Measurements from ENCODE around the gene KDM6A.
"Not testable (repeated sequence)": the region's sequence is repeated elsewhere in the genome, so short reads cannot be mapped to it uniquely, and the experiment has no call there.

KDM6A gene

DNA sequence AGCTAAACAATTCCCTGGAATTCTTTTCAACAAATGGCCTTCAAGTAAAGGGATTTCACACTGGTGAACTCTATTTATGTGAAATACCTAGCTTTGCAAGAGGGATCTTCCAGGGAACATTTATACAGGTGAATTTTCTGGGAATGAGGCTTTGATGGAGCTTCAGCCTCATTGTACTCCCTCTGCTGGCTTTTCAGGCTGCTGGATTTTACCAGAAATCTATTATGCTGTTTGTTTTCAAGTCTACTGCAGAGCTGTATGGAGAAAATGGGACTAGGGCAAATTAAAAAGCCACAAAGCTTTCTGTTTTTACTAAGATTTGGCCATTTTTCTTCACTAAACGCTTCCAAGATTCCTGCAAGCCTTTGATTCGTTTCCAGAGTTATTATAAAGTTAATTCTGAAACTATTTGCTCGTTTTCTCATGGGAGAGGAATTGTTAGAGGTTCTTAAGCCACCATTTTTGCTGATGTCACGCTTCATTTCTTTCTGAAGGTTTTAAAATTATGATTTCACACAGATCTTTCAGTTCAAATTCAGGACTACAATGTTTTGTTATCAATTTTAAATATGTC lies 31.6 kb downstream of the KDM6A start:
- Mint-ChIP-seq H3K4me1 (peaks cover 55% of the 10 kb centered on the region), H3K9me3 (peaks cover 2% of the 10 kb centered on the region), H3K36me3 (peaks cover 6% of the 10 kb centered on the region), H3K27ac (peak overlapping the region; percentile 71), H3K4me3 (peak overlapping the region; percentile 52), H3K27me3 (no peaks in the 10 kb centered on the region)
- ATAC-seq: no peak

DNA sequence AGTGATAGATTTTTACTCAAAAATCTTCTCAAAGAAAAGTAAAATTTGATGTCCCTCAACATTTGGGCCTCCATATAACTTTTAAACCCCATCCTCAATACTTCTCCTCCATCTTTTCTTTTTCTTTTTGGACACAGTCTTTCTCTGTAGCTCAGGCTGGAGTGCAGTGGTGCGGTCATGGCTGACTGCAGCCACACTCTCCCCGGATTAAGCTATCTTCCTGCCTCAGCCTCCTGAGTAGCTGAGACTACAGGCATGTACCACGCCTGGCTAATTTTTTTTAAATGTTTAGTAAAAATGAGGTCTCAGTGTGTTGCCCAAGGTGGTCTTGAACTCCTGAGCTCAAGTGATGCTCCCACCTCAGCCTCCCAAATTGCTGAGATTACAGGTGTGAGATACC lies 33.1 kb downstream of the KDM6A start:
- Mint-ChIP-seq H3K36me3 (peaks cover 6% of the 10 kb centered on the region), H3K4me1 (peaks cover 49% of the 10 kb centered on the region), H3K4me3 (peak overlapping the region; percentile 60), H3K27me3 (no peaks in the 10 kb centered on the region), H3K9me3 (peaks cover 2% of the 10 kb centered on the region), H3K27ac (peak overlapping the region; percentile 89)
- peak; percentile 51 for ATAC-seq

DNA sequence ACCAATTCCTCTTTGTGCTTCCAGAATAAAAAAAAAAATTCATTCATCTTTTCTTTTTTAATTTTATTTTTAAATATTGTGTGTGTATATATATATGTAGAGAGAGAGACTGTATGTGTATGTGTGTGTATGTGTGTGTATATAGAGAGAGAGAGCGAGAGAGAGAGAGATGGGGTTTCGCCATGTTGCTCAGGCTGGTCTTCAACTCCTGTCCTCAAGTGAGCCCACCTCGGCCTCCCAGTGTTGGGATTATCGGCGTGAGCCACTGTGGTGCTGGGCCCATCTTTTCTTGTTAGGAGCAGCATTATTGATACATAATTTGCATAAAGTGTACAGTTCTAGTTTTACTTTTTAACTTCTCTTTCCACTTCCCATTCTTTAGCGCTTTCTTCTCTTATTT lies 33.6 kb downstream of the KDM6A start:
- ATAC-seq: no peak
- H3K4me3 Mint-ChIP-seq: peak overlapping the region; percentile 75

DNA sequence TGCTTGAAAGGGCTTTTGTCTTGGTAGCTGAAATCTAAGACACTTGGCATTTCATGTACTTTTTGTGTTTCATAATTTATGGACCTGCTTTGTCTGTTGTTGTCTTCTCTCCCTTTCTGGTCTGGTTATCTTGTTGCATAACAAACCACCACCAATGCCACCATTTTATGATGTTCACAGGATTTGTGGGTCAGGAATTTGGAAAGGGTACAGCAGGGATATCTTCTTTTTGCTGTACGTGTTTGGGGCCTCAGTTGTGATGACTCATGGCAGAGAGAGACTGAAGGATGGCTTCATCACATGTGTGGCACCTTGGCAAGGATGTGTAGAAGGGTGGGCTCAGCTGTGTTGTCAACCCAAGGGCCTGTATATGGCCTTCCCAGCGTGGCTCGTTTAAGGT lies 35.2 kb downstream of the KDM6A start:
- no peak for ATAC-seq
- Mint-ChIP-seq H3K27me3 (no peaks in the 10 kb centered on the region), H3K4me1 (peaks cover 48% of the 10 kb centered on the region), H3K9me3 (peaks cover 2% of the 10 kb centered on the region), H3K27ac (peak overlapping the region; percentile 89), H3K36me3 (peaks cover 5% of the 10 kb centered on the region), H3K4me3 (no peak overlapping the region)

More for the DNA sequence above, 33.6 kb downstream of the KDM6A start:
- Mint-ChIP-seq H3K36me3 (peaks cover 6% of the 10 kb centered on the region), H3K27me3 (no peaks in the 10 kb centered on the region), H3K9me3 (peaks cover 2% of the 10 kb centered on the region), H3K4me1 (peaks cover 49% of the 10 kb centered on the region), H3K27ac (peak overlapping the region; percentile 89)

DNA sequence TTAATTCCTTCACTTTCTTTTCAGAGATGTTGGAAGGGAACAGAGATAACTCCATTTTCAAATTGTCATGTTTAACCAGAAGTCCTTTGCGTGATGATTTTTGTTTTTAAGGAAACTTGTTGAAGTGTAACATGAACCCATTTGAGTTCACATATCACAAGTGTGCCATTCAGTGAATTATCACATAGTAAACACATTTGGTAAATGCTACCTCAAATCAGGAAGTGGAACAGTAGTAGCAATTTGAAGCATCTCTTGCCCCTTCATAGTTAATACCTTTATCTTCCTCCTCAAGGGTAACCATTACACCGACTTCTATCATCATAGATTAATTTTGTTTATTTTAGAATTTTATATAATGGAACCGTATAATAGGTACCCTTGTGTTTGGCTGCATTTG lies 35.8 kb downstream of the KDM6A start:
- H3K4me3 Mint-ChIP-seq: no peak overlapping the region

DNA sequence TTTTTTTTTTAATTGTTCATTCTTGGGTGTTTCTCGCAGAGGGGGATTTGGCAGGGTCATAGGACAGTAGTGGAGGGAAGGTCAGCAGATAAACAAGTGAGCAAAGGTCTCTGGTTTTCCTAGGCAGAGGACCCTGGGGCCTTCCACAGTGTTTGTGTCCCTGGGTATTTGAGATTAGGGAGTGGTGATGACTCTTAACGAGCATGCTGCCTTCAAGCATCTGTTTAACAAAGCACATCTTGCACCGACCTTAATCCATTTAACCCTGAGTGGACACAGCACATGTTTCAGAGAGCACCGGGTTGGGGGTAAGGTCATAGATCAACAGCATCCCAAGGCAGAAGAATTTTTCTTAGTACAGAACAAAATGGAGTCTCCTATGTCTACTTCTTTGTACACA lies 37.5 kb downstream of the KDM6A start:
- H3K36me3 Mint-ChIP-seq, ATAC-seq, H3K27ac Mint-ChIP-seq, H3K9me3 Mint-ChIP-seq, H3K4me3 Mint-ChIP-seq, H3K27me3 Mint-ChIP-seq: not testable (repeated sequence)
- H3K4me1 Mint-ChIP-seq: peaks cover 46% of the 10 kb centered on the region

More for the DNA sequence above, 35.8 kb downstream of the KDM6A start:
- ATAC-seq: peak; percentile 47
- peaks cover 44% of the 10 kb centered on the region for H3K4me1 Mint-ChIP-seq
- peak overlapping the region; percentile 89 for H3K27ac Mint-ChIP-seq
- H3K36me3 Mint-ChIP-seq: no peaks in the 10 kb centered on the region
- no peaks in the 10 kb centered on the region for H3K27me3 Mint-ChIP-seq
- H3K9me3 Mint-ChIP-seq: no peaks in the 10 kb centered on the region

DNA sequence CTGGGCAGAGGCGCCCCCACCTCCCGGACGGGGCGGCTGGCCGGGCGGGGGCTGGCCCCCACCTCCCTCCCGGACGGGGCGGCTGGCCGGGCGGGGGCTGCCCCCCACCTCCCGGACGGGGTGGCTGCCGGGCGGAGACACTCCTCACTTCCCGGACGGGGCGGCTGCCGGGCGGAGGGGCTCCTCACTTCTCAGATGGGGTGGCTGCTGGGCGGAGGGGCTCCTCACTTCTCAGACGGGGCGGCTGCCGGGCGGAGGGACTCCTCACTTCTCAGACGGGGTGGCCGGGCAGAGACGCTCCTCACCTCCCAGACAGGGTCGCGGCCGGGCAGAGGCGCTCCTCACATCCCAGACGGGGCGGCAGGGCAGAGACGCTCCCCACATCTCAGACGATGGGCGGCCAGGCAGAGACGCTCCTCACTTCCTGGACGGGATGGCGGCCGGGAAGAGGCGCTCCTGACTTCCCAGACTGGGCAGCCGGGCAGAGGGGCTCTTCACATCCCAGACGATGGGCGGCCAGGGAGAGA lies 38.1 kb downstream of the KDM6A start:
- not testable (repeated sequence) for H3K36me3 Mint-ChIP-seq

DNA sequence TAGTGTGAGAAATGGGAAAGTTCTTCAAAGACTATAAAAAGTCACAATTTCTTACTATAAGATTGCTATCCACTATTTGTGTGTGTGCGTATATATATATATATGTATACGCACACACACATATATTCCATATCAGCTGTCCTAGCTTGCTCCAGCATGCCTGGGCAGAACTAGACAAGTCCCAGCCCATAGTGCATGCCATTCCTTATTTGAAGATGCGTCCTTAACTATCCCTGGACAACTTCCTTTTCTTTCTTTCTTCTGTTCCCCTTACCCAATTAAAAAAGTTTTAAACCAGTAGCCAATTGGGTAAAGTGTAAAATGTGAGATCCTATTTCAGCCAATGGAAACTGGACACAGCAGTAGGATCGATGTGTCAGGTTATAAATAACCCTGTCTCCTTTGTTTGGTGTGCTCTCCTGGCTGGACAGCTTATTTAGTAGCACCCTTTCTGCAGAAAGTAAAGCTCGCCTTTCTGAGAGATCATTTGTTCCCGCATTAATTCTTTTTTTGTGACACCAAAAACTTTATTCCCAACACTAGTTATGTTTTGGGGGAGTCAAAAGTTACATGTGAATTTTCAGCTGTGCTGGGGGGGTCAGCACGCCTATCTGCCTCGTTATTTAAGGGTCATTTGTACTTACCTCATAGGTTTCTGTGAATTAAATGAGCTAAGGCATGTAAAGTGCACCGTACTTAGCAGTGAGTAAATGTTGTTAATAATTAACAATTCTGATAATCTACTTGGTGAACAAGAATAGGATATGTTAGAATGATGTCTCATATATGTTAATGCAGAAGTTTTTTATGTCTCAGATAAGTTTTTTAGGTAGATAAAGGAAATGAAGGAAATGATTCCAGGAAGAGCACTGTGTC lies 40.9 kb downstream of the KDM6A start:
- Mint-ChIP-seq H3K9me3 (no peaks in the 10 kb centered on the region), H3K27ac (no peak overlapping the region), H3K4me1 (peaks cover 23% of the 10 kb centered on the region), H3K36me3 (no peaks in the 10 kb centered on the region), H3K27me3 (no peaks in the 10 kb centered on the region), H3K4me3 (no peak overlapping the region)
- no peak for ATAC-seq

More for the DNA sequence above, 38.1 kb downstream of the KDM6A start:
- not testable (repeated sequence) for H3K4me3 Mint-ChIP-seq, H3K9me3 Mint-ChIP-seq, ATAC-seq, H3K27ac Mint-ChIP-seq, H3K27me3 Mint-ChIP-seq
- H3K4me1 Mint-ChIP-seq: peaks cover 41% of the 10 kb centered on the region

DNA sequence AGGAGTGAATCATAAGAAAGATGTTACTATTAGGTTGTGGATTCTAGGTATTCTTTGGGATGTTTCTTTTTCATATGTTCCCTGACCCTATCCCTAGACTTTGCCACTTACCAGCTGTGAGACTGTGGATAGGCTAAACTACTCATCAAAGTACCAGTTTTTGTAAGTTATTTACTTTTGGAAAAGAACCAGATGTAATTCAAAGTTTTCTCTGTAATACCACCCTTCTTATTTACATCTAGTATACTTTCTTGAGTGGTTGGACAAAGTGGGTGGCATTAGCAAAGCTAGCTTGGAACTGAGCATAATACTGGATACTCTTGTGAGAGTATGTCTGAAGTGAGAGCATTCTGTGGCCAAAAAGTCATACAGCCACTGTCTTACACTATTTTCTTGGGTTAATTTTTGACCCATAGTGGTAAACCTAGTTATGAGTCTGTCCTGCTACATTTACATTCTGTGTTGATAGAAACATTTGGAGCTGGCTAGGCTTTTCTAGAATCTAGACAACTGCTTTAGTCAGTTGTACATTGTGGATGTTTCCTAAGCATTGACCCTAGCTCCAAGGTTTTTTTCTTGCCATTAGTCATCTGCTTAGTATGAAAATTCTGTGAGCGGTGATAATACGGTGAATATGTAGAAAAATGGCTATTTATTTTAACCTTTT lies 41.7 kb downstream of the KDM6A start:
- H3K27ac Mint-ChIP-seq: no peak overlapping the region
- H3K9me3 Mint-ChIP-seq: no peaks in the 10 kb centered on the region
- H3K27me3 Mint-ChIP-seq: no peaks in the 10 kb centered on the region
- no peak overlapping the region for H3K4me3 Mint-ChIP-seq
- peaks cover 25% of the 10 kb centered on the region for H3K4me1 Mint-ChIP-seq
- H3K36me3 Mint-ChIP-seq: no peaks in the 10 kb centered on the region
- no peak for ATAC-seq

DNA sequence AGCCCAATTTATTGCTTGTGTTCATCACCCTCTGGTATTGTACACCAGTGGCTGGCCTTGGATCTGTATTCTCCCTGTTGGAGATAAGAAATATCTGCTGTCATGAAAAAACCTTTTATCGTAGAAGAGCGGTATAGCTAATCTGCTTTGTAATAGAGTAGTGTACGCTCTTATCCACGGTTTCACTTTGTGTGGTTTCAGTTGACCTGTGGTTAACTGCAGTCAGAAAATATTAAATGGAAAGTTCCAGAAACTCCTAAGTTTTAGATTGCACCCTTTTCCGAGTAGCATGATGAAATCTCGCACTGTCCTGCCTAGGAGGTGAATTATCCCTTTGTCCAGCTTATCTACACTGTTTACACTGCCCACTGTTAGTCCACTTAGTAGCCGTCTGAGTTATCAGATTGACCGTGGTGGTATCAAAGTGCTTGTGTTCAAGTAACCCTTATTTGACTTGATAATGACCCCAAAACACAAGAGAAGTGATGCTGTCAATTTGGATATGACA lies 42.4 kb downstream of the KDM6A start:
- no peak overlapping the region for H3K27ac Mint-ChIP-seq
- peaks cover 25% of the 10 kb centered on the region for H3K4me1 Mint-ChIP-seq
- H3K27me3 Mint-ChIP-seq: no peaks in the 10 kb centered on the region
- no peaks in the 10 kb centered on the region for H3K9me3 Mint-ChIP-seq
- H3K4me3 Mint-ChIP-seq: no peak overlapping the region
- ATAC-seq: no peak
- no peaks in the 10 kb centered on the region for H3K36me3 Mint-ChIP-seq

DNA sequence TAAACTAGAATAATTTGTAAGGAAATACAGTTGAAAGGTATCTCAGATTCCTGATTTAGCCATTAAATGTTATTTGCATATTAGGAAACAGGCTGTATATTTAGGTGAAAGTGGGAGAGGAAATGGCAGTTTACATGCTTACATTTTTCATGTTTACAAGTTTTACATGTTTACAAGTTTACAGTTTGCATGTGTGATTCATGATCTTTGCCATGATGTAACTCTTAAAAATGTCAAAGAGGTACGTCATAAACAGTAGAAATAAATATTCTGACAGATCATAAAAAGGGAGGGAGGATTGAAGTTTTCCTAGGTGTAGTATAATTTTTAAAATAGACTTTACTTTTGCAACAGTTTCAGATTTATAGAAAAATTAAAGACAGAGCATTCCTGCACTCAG lies 45.7 kb downstream of the KDM6A start:
- no peak overlapping the region for H3K27ac Mint-ChIP-seq
- peaks cover 5% of the 10 kb centered on the region for H3K36me3 Mint-ChIP-seq
- no peaks in the 10 kb centered on the region for H3K27me3 Mint-ChIP-seq
- no peak overlapping the region for H3K4me3 Mint-ChIP-seq
- H3K4me1 Mint-ChIP-seq: peaks cover 40% of the 10 kb centered on the region
- H3K9me3 Mint-ChIP-seq: no peaks in the 10 kb centered on the region
- ATAC-seq: no peak

DNA sequence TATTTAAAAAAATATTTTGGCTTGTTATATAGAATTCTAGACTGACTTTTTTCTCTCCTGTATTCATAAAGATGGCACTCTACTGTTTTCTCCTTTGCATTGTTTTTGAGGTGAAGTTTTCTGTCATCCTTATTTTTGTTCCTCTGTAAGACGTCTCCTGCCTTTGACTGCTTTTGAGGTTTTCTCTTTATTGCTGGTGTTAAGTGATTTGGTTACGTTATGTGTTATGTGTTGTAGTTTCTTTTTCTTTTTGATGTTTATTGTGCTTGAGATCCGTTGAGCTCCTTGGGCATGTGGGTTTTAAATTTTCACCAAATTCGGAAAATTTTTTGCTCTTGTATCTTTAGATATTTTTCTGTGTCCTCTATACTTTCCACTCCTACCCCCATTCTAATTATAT lies 50.0 kb downstream of the KDM6A start:
- no peak overlapping the region for H3K27ac Mint-ChIP-seq
- ATAC-seq: no peak
- no peaks in the 10 kb centered on the region for H3K27me3 Mint-ChIP-seq
- no peak overlapping the region for H3K4me3 Mint-ChIP-seq
- no peaks in the 10 kb centered on the region for H3K9me3 Mint-ChIP-seq
- peaks cover 49% of the 10 kb centered on the region for H3K4me1 Mint-ChIP-seq
- H3K36me3 Mint-ChIP-seq: peaks cover 5% of the 10 kb centered on the region

DNA sequence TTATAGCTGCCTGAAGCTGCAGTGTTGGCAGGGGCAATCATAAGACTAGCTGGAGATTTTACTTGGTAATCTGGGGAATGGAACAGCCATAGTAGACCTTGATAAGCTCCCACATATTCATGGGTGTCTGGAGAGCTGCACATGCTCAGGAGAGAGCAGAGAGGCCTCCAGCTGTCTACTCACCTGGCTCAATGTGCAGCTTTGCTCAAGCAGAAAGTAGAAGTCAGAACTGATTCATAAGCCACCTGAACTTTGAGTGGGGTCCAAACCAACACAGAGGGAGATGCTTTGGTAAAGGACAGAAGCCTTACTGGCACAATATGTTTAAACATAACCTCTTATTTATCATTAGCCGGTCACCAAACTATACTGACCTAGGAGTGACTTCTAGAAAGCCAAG lies 54.4 kb downstream of the KDM6A start:
- no peaks in the 10 kb centered on the region for H3K27me3 Mint-ChIP-seq
- no peaks in the 10 kb centered on the region for H3K9me3 Mint-ChIP-seq
- no peak overlapping the region for H3K27ac Mint-ChIP-seq
- peaks cover 48% of the 10 kb centered on the region for H3K4me1 Mint-ChIP-seq
- H3K4me3 Mint-ChIP-seq: no peak overlapping the region
- no peak for ATAC-seq
- peaks cover 5% of the 10 kb centered on the region for H3K36me3 Mint-ChIP-seq

DNA sequence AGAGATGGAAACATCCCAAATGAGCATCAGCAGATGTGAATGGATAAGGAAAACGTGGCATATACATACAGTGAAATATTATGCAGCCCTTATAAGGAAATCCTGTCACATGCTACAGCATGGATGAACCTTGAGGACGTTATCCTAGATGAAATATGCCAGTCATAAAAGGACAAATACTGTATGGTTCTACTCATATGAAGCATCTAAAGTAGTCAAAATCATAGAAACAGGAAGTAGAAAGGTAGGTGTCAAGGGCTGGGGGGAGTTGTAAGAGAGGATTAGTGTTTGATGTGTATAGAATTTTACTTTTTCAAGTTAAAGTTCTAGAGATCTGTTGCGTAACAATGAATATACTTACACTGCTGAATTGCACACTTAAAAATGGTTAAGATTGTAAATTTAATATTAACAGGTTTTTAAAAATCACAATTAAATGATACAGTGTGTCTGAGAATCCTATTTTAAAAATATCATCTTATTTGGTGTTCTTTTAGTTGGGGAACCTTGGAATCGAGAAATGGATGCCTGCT lies 58.5 kb downstream of the KDM6A start:
- Mint-ChIP-seq H3K9me3 (no peaks in the 10 kb centered on the region), H3K4me3 (no peak overlapping the region), H3K4me1 (peaks cover 46% of the 10 kb centered on the region), H3K27me3 (no peaks in the 10 kb centered on the region), H3K36me3 (no peaks in the 10 kb centered on the region), H3K27ac (no peak overlapping the region)
- no peak for ATAC-seq

DNA sequence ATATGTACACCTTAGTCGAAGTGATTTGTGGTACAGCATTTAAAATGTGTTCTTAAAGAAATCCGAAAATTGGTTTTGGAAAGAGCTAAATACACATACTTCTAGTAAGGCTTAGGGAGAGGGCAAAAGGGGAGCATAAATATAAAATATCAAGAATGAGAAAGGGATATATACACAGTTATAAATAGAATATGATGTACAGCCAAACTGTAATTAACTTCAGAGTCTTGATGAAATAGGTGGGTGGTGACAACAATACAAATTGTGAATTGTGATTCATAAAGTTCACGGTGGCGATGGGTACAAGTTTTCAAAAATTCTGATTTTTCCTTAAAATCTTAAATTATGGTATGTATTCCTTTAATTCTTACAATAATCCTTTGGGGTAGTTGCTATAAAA lies 62.2 kb downstream of the KDM6A start:
- peaks cover 32% of the 10 kb centered on the region for H3K4me1 Mint-ChIP-seq
- no peaks in the 10 kb centered on the region for H3K36me3 Mint-ChIP-seq
- H3K27me3 Mint-ChIP-seq: no peaks in the 10 kb centered on the region
- no peak overlapping the region for H3K27ac Mint-ChIP-seq
- ATAC-seq: no peak
- no peaks in the 10 kb centered on the region for H3K9me3 Mint-ChIP-seq
- no peak overlapping the region for H3K4me3 Mint-ChIP-seq

All from stimulated activated memory B cell treated with anti-CD40 and anti-IgM and Interleukin-4, amounts not matched to agents 10 μg/mL and 1 μg/mL and 100 μg/mL, for 72 hours (primary cell).